ENCODE measurements around the gene ATP6V0E2. TPM values are rescaled to one million over a fixed set of nuclear protein-coding genes. Genes with fewer than 3 reads are reported as not detected.

ATP6V0E2 gene
- total RNA-seq, 1 experiment from 2014 or later = 25.5 TPM

DNA sequence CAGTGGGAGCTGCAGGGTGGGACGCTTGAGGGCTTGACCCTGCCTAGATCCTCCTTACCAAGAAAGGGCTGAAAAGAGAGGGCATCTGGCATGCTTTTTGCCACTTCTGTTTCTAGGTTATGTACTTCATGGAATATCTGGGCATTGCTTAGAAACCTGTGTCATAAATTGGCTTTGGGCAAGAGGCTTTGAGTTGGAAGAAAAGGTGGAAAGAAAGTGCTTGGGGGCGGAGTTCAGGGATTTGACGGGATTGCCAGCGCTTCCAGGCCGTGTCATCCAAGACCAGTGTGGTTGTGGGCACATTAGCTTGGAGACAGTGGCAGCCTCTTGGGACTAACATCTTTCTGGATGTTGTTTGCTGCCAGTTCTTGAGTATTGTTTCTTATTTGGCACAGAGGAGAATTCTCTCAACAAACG, 34.8 kb upstream of the ATP6V0E2 start:
- H3K9me2 ChIP-seq (ENCODE audit: insufficient read depth) = no peaks in the 10 kb centered on the region
- peak overlapping the region; percentile 71 for H3K9ac ChIP-seq (ENCODE audit: low read length)
- peak overlapping the region; percentile 17 for H2AFZ ChIP-seq (ENCODE audit: low read depth, low read length, poor library complexity, severe bottlenecking)
- peak overlapping the region; percentile 84 for H3K27ac ChIP-seq (ENCODE audit: low read depth, low read length)
- no peaks in the 10 kb centered on the region for H3K36me3 ChIP-seq (ENCODE audit: control insufficient read depth in 1 of 2, insufficient read depth in 2 of 2, low read length in 2 of 2)
- H3K79me2 ChIP-seq (ENCODE audit: insufficient read depth, low read length) = peaks cover 9% of the 10 kb centered on the region; the same call in 1 of the 2 replicates
- no peaks in the 10 kb centered on the region for H4K20me1 ChIP-seq (ENCODE audit: insufficient read depth)
- intact Hi-C loops (cut with micrococcal nuclease) = loop anchor here (2.0 kb wide), 1 partner anchor 34 kb away; the partner anchor contains the start of gene ATP6V0E2
- H3K4me1 ChIP-seq (ENCODE audit: control insufficient read depth in 1 of 2, insufficient read depth in 2 of 2, low read length in 2 of 2) = peaks cover 10 to 17% of the 10 kb centered on the region in 2 experiments; a peak in 3 of 4 replicates
- BruUV-seq (replicated peaks) = no TSS peak
- H3K27me3 ChIP-seq (ENCODE audit: insufficient read depth, low read length) = no peaks in the 10 kb centered on the region
- ChIA-PET RAD21 (ENCODE audit: low non-redundant PET in 1 of 2, low total read pairs in 2 of 2, uncharacterized antibody in 2 of 2, unreplicated experiment in 2 of 2) (no interaction called here), CTCF (interaction anchor here (0.9 kb wide), 1 partner anchor 10 kb away, joined by 4 read pairs; no protein-coding TSS in a partner anchor), POLR2A (interaction anchor here (1.6 to 1.7 kb wide), 2 partner anchors 10 to 16 kb away, joined by 3 to 4 read pairs; no protein-coding TSS in a partner anchor)
- no peak for TF ChIP-seq CBX3 (IDR thresholded peaks at IDR 0.05; ENCODE audit: low read depth)
- no peak for TF ChIP-seq SRF (IDR thresholded peaks at IDR 0.05; ENCODE audit: low read depth)
- TF ChIP-seq, protein P1, sequence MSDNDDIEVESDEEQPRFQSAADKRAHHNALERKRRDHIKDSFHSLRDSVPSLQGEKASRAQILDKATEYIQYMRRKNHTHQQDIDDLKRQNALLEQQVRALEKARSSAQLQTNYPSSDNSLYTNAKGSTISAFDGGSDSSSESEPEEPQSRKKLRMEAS (IDR thresholded peaks at IDR 0.05) = no peak
- TF ChIP-seq CEBPB (IDR thresholded peaks at IDR 0.05; ENCODE audit: low read depth) = no peak
- TF ChIP-seq, protein P2, sequence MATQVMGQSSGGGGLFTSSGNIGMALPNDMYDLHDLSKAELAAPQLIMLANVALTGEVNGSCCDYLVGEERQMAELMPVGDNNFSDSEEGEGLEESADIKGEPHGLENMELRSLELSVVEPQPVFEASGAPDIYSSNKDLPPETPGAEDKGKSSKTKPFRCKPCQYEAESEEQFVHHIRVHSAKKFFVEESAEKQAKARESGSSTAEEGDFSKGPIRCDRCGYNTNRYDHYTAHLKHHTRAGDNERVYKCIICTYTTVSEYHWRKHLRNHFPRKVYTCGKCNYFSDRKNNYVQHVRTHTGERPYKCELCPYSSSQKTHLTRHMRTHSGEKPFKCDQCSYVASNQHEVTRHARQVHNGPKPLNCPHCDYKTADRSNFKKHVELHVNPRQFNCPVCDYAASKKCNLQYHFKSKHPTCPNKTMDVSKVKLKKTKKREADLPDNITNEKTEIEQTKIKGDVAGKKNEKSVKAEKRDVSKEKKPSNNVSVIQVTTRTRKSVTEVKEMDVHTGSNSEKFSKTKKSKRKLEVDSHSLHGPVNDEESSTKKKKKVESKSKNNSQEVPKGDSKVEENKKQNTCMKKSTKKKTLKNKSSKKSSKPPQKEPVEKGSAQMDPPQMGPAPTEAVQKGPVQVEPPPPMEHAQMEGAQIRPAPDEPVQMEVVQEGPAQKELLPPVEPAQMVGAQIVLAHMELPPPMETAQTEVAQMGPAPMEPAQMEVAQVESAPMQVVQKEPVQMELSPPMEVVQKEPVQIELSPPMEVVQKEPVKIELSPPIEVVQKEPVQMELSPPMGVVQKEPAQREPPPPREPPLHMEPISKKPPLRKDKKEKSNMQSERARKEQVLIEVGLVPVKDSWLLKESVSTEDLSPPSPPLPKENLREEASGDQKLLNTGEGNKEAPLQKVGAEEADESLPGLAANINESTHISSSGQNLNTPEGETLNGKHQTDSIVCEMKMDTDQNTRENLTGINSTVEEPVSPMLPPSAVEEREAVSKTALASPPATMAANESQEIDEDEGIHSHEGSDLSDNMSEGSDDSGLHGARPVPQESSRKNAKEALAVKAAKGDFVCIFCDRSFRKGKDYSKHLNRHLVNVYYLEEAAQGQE (IDR thresholded peaks at IDR 0.05; ENCODE audit: low read depth) = no peak
- TF ChIP-seq SIN3A (IDR thresholded peaks at IDR 0.05; ENCODE audit: low read depth) = no peak
- no peak for TF ChIP-seq TCF7L2 (IDR thresholded peaks at IDR 0.05; ENCODE audit: borderline replicate concordance, extremely low read depth, insufficient read depth, insufficient read length)
- TF ChIP-seq RAD21 (IDR thresholded peaks at IDR 0.05; ENCODE audit: low read depth) = no peak
- TF ChIP-seq FOSL1 (IDR thresholded peaks at IDR 0.05; ENCODE audit: low read depth) = no peak
- TF ChIP-seq YY1 (IDR thresholded peaks at IDR 0.05; ENCODE audit: extremely low read depth, insufficient replicate concordance, low read depth, low read length) = no peak
- no peak for TF ChIP-seq POLR2AphosphoS5 (IDR thresholded peaks at IDR 0.05; ENCODE audit: low read depth, low read length)
- TF ChIP-seq, protein P3, sequence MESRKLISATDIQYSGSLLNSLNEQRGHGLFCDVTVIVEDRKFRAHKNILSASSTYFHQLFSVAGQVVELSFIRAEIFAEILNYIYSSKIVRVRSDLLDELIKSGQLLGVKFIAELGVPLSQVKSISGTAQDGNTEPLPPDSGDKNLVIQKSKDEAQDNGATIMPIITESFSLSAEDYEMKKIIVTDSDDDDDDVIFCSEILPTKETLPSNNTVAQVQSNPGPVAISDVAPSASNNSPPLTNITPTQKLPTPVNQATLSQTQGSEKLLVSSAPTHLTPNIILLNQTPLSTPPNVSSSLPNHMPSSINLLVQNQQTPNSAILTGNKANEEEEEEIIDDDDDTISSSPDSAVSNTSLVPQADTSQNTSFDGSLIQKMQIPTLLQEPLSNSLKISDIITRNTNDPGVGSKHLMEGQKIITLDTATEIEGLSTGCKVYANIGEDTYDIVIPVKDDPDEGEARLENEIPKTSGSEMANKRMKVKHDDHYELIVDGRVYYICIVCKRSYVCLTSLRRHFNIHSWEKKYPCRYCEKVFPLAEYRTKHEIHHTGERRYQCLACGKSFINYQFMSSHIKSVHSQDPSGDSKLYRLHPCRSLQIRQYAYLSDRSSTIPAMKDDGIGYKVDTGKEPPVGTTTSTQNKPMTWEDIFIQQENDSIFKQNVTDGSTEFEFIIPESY (IDR thresholded peaks at IDR 0.05; ENCODE audit: extremely low read depth, insufficient replicate concordance, low read length) = no peak
- TF ChIP-seq, protein P4, sequence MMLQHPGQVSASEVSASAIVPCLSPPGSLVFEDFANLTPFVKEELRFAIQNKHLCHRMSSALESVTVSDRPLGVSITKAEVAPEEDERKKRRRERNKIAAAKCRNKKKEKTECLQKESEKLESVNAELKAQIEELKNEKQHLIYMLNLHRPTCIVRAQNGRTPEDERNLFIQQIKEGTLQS (IDR thresholded peaks at IDR 0.05) = no peak
- no peak for TF ChIP-seq SP1 (IDR thresholded peaks at IDR 0.05; ENCODE audit: low read depth)
- TF ChIP-seq ELF1 (IDR thresholded peaks at IDR 0.05; ENCODE audit: borderline replicate concordance, low read depth) = no peak
- no peak for TF ChIP-seq EZH2phosphoT487 (IDR thresholded peaks at IDR 0.05; ENCODE audit: borderline replicate concordance)
- no peak for TF ChIP-seq ZFX (IDR thresholded peaks at IDR 0.05)
- TF ChIP-seq EZH2 (IDR thresholded peaks at IDR 0.05) = no peak
- no peak for TF ChIP-seq EGR1 (IDR thresholded peaks at IDR 0.05; ENCODE audit: low read depth)
- H3K4me3 ChIP-seq (replicated peaks in 1 of 2; ENCODE audit: low read depth in 1 of 2, low read length in 2 of 2) = peak overlapping the region; percentile 87 to 89
- H3K4me2 ChIP-seq (ENCODE audit: low read length) = peak overlapping the region; percentile 92
- no peaks in the 10 kb centered on the region for H3K9me3 ChIP-seq (ENCODE audit: control insufficient read depth in 1 of 2, insufficient read depth in 1 of 2, low read depth in 1 of 2, low read length in 2 of 2)
- ATAC-seq (no peak), DNase-seq (ENCODE audit: low read depth, low spot score) (no peak)
